ENCODE data around the gene AKAP13.

GRCh38 chr15:85583442-85583841, 203.0 kb downstream of the AKAP13 start:
- no peak for TF ChIP-seq CTCF (conservative IDR thresholded peaks at IDR 0.05; ENCODE audit: low read depth, low read length)
- no peak for TF ChIP-seq EZH2 (IDR thresholded peaks at IDR 0.05; ENCODE audit: borderline replicate concordance, low read depth, low read length, poor library complexity, severe bottlenecking)

All from A673 (cell line).